AG04449 (cell line): Measurements from ENCODE around the gene FAM184B.

ENCODE experiments used
- CTCF ChIA-PET: fragments of 350-600 bp; formaldehyde crosslinking; extraction: SDS; loops from one replicate; lab custom pipeline; 2021; ENCODE audit warnings: antibody characterized with exemption; lab: Yijun Ruan, JAX
- POLR2A ChIA-PET: fragments of 400-600, 350-600 bp; formaldehyde crosslinking; extraction: SDS; loops from one replicate; lab custom pipeline; 2020; ENCODE audit warnings: antibody characterized with exemption, inconsistent platforms; lab: Yijun Ruan, JAX
- DNase-seq: peaks from one replicate; pipeline ENCODE4 v3.0.0-alpha.2; 2010; ENCODE audit warnings: low read depth, low spot score
- H3K4me3 ChIP-seq: 2 replicates; pipeline ENCODE4 v1.5.1; 2011; ENCODE audit warnings: low read depth, mild to moderate bottlenecking, control low read depth, low read length
- TF ChIP-seq, protein P1 (sequence below): IDR thresholded peaks from one replicate; pipeline ENCODE4 v1.5.1; 2011; ENCODE audit warnings: mild to moderate bottlenecking, moderate library complexity, low read length, control low read depth, inconsistent platforms; ENCODE audit not compliant: insufficient read depth; ENCODE audit errors: missing control alignments

Gene FAM184B

DNA sequence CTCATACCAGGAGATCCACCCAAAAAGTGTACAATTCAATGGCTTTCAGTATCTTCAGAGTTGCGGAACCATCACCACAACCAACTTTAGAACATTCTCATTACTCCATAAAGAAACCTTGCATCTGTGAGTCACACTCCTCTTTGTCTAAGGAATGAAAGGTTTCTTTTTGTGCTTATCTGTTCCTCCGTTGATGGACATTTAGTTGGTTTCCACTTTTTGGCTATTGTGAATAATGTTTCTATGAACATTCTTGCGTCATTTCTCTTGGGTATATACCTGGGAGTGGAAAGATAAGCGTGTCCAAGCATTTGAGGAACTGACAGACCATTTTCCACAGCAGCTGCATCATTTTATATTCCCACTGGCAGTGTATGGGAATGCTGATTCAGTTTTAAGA, 10.6 kb downstream of the FAM184B start:
- no peak for DNase-seq
- no peak overlapping the region for H3K4me3 ChIP-seq
- ChIA-PET CTCF (interaction anchor here (1.8 kb wide), 1 partner anchor 35 kb away, joined by 4 read pairs; no protein-coding TSS in a partner anchor), POLR2A (no interaction called here)
- TF ChIP-seq, protein P1, sequence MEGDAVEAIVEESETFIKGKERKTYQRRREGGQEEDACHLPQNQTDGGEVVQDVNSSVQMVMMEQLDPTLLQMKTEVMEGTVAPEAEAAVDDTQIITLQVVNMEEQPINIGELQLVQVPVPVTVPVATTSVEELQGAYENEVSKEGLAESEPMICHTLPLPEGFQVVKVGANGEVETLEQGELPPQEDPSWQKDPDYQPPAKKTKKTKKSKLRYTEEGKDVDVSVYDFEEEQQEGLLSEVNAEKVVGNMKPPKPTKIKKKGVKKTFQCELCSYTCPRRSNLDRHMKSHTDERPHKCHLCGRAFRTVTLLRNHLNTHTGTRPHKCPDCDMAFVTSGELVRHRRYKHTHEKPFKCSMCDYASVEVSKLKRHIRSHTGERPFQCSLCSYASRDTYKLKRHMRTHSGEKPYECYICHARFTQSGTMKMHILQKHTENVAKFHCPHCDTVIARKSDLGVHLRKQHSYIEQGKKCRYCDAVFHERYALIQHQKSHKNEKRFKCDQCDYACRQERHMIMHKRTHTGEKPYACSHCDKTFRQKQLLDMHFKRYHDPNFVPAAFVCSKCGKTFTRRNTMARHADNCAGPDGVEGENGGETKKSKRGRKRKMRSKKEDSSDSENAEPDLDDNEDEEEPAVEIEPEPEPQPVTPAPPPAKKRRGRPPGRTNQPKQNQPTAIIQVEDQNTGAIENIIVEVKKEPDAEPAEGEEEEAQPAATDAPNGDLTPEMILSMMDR: no peak

GRCh38 chr4:17769406-17770174, 11.8 kb downstream of the FAM184B start:
- no peak for DNase-seq
- TF ChIP-seq, protein P1: no peak
- CTCF ChIA-PET: no interaction called here
- no peak overlapping the region for H3K4me3 ChIP-seq
- POLR2A ChIA-PET: no interaction called here

- TF ChIP-seq, protein P1: no peak
- ChIA-PET POLR2A (no interaction called here), CTCF (no interaction called here)
- H3K4me3 ChIP-seq: no peak overlapping the region
- no peak for DNase-seq
These were observed 14.5 kb downstream of the FAM184B start for GRCh38 chr4:17766826-17767458.

DNA sequence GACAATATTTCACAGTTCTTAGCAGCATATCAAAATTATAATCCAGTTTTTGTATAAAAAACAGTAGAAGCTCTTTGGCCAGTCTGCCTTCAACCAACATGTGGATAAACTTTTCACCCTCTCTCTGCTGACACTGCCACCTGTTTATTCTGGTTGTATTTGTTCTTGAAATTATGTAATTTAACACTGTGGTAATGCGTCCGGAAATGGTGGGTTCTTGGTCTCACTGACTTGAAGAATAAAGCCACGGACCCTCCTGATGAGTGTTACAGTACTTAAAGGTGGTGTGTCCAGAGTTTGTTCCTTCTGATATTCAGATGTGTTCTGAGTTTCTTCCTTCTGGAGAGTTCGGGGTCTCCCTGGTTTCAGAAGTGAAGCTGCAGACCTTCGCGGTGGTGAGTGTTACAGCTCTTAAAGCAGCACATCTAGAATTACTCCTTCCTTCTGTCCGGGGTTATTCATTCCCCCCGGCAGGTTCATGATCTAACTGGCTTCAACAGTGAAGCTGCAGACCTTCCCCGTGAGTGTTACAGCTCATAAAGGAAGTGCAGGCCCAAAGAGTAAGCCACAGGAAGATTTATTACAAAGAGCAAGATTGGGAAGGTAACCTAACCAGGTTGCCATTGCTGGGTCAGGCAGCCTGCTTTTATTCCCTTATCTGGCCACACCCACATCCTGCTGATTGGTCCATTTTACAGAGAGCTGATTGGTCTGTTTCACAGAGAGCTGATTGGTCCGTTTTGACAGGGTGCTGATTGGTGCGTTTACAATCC, 15.7 kb downstream of the FAM184B start:
- ChIA-PET POLR2A (no interaction called here), CTCF (no interaction called here)
- TF ChIP-seq, protein P1: no peak

GRCh38 chr4:17763931-17764330, 17.5 kb downstream of the FAM184B start:
- DNase-seq: no peak
- ChIA-PET CTCF (no interaction called here), POLR2A (no interaction called here)
- no peak overlapping the region for H3K4me3 ChIP-seq
- TF ChIP-seq, protein P1: no peak

More for the DNA sequence above, 15.7 kb downstream of the FAM184B start:
- no peak for DNase-seq
- H3K4me3 ChIP-seq: no peak overlapping the region

DNA sequence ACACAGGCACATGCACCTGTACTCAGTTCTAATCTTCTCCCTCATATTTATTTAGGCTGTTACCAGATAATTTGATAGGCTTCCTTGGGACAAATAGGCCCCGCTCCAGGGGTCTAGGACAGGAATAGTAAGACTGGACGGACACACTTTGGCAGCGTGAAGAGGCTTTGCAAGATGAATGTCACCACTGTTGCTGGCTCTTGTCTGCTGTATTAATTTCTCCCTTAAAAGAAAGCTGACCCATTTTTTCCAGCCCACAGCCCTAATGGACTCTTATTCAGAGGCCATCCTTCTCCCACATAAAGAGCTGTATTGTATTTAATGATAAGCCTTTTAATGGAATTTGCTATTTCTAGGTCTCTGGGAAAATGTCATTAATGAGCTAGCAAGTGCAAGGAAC, 18.0 kb downstream of the FAM184B start:
- DNase-seq: no peak

More for the DNA sequence above, 18.0 kb downstream of the FAM184B start:
- no peak overlapping the region for H3K4me3 ChIP-seq
- ChIA-PET CTCF (no interaction called here), POLR2A (no interaction called here)
- TF ChIP-seq, protein P1: no peak
